Thoracic aorta (tissue), 2 donors: ENCODE data around the gene GPR137. TPM values are rescaled to one million over a fixed set of nuclear protein-coding genes. Genes with fewer than 3 reads are reported as not detected.
A peak's percentile ranks its signal among the peaks of the same experiment; 100 is the strongest.

Experiments used
- ATAC-seq: fragments of 150-250 bp; one replicate; pipeline ENCODE4 v1.8.0; 2017; ENCODE audit warnings: low read depth; ENCODE audit not compliant: insufficient number of reproducible peaks, low FRiP score
- DNase-seq: peaks from one replicate; pipeline ENCODE4 v3.0.0-alpha.2; 2020; ENCODE audit warnings: low spot score
- H3K27ac ChIP-seq, 2 donors: fragments of 200-600 bp; sonication (generic); 1 replicate in 1 of 2; 2 replicates in 1 of 2; pipeline ENCODE4 v1.5.1; 2016; ENCODE audit warnings: mild to moderate bottlenecking in 2 of 2, moderate library complexity in 2 of 2
- H3K27me3 ChIP-seq: fragments of 200-600 bp; sonication (generic); replicated peaks from 2 replicates; pipeline ENCODE4 v1.6.0; 2016; ENCODE audit warnings: mild to moderate bottlenecking; ENCODE audit not compliant: insufficient read depth
- H3K36me3 ChIP-seq: fragments of 200-600 bp; sonication (generic); one replicate; pipeline ENCODE4 v1.5.1; 2016
- H3K4me1 ChIP-seq, 2 donors: fragments of 200-600 bp; sonication (generic); 1 replicate in 1 of 2; 2 replicates in 1 of 2; pipeline versions ENCODE4 v1.5.1 to v1.6.0; 2016; ENCODE audit warnings: low read depth in 2 of 2, mild to moderate bottlenecking in 1 of 2; ENCODE audit not compliant: control insufficient read depth in 1 of 2
- H3K4me3 ChIP-seq: fragments of 200-600 bp; sonication (generic); 2 replicates; pipeline ENCODE4 v1.5.1; 2016; ENCODE audit warnings: mild to moderate bottlenecking
- H3K9me3 ChIP-seq: fragments of 200-600 bp; sonication (generic); 2 replicates; pipeline ENCODE4 v1.5.1; 2016
- total RNA-seq, 2 donors: library from RNA; depleted of rRNA; stranded (reverse); fragments of >200 nt; gene quantifications; one replicate each; pipeline versions ENCODE4 v1.1.0 to v1.2.3, GENCODE V29; 2016
- TF ChIP-seq, protein P1 (sequence below): fragments of 200-600 bp; sonication (generic); IDR thresholded peaks from one replicate; pipeline ENCODE4 v1.5.1; 2019; ENCODE audit warnings: antibody characterized with exemption

The GPR137 gene
- total RNA-seq, 2 donors from 2014 or later, result 8.7 to 19.0 TPM

DNA sequence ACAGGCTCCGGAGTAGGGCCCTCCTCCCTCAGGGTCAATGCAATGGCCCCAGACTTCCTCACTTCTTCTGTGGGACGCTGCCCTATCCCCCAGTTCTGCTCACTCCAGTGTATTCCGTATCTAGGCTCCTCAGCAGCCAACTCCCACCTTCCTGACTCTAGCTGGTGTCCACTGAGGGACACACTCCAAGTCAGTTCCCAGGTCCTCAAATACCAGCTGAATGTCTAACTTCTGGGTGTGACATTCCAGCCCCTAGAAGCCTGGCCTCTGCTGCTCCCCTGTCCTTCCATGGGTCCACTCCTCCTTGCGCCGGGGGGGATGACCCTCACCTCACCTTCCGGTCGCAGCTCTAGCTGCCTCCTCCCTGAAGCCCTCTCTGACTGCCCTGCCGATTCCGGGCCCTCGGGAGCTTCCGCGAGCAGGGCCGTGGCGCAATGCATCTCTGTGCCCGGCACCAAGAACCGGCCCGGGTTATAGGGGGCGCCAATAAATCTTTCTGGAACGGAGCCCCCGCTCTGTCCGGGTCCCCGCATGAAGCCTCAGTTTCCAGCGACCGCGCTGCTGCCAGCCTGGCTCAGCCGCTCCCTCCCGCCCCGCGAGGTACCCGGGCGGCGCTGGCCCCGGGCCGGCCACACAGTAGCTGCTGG is 16.6 kb upstream of the GPR137 start:
- DNase-seq (no peak), ATAC-seq (peak; percentile 8)
- peak overlapping the region; percentile 80 to 92 for H3K27ac ChIP-seq
- no peaks in the 10 kb centered on the region for H3K27me3 ChIP-seq
- peaks cover 10 to 28% of the 10 kb centered on the region in 2 donors for H3K4me1 ChIP-seq
- H3K4me3 ChIP-seq, result peak overlapping the region; percentile 76
- no peaks in the 10 kb centered on the region for H3K9me3 ChIP-seq
- peaks cover 21% of the 10 kb centered on the region for H3K36me3 ChIP-seq
- TF ChIP-seq, protein P1, sequence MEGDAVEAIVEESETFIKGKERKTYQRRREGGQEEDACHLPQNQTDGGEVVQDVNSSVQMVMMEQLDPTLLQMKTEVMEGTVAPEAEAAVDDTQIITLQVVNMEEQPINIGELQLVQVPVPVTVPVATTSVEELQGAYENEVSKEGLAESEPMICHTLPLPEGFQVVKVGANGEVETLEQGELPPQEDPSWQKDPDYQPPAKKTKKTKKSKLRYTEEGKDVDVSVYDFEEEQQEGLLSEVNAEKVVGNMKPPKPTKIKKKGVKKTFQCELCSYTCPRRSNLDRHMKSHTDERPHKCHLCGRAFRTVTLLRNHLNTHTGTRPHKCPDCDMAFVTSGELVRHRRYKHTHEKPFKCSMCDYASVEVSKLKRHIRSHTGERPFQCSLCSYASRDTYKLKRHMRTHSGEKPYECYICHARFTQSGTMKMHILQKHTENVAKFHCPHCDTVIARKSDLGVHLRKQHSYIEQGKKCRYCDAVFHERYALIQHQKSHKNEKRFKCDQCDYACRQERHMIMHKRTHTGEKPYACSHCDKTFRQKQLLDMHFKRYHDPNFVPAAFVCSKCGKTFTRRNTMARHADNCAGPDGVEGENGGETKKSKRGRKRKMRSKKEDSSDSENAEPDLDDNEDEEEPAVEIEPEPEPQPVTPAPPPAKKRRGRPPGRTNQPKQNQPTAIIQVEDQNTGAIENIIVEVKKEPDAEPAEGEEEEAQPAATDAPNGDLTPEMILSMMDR, result no peak

GRCh38 chr11:64269540-64270220 is 16.0 kb upstream of the GPR137 start:
- H3K4me3 ChIP-seq, result peak overlapping the region; percentile 76
- H3K9me3 ChIP-seq, result no peaks in the 10 kb centered on the region
- TF ChIP-seq, protein P1, result no peak
- peak overlapping the region; percentile 80 to 95 for H3K27ac ChIP-seq
- peaks cover 15% of the 10 kb centered on the region for H3K36me3 ChIP-seq
- ATAC-seq (peak; percentile 92), DNase-seq (peak; percentile 93)
- H3K27me3 ChIP-seq, result no peaks in the 10 kb centered on the region
- H3K4me1 ChIP-seq, result peaks cover 10 to 28% of the 10 kb centered on the region in 2 donors

GRCh38 chr11:64275031-64275800 is 10.4 kb upstream of the GPR137 start:
- DNase-seq (no peak), ATAC-seq (no peak)
- Histone ChIP-seq H3K27me3 (no peaks in the 10 kb centered on the region), H3K4me1 (peaks cover 0 to 10% of the 10 kb centered on the region in 2 donors), H3K27ac (no peak overlapping the region), H3K4me3 (no peak overlapping the region), H3K36me3 (peaks cover 25% of the 10 kb centered on the region), H3K9me3 (no peaks in the 10 kb centered on the region)
- TF ChIP-seq, protein P1, result no peak

GRCh38 chr11:64275841-64276240 is 9.8 kb upstream of the GPR137 start:
- no peaks in the 10 kb centered on the region for H3K27me3 ChIP-seq
- no peak for ATAC-seq
- TF ChIP-seq, protein P1, result no peak
- no peaks in the 10 kb centered on the region for H3K9me3 ChIP-seq
- H3K4me3 ChIP-seq, result no peak overlapping the region
- no peak for DNase-seq
- peaks cover 25% of the 10 kb centered on the region for H3K36me3 ChIP-seq
- no peak overlapping the region for H3K27ac ChIP-seq
- H3K4me1 ChIP-seq, result peaks cover 0 to 10% of the 10 kb centered on the region in 2 donors
